Peyer's patch (tissue), 4 donors: ENCODE results near the gene GMPR2. TPM values are rescaled to one million over a fixed set of nuclear protein-coding genes. Genes with fewer than 3 reads are reported as not detected.
"Not testable (repeated sequence)": the region's sequence is repeated elsewhere in the genome, so short reads cannot be mapped to it uniquely, and the experiment has no call there.

Source experiments
- DNase-seq, 3 donors: peaks; one replicate each; pipeline ENCODE4 v3.0.0-alpha.2; 2017 to 2019
- H3K27ac ChIP-seq, 4 donors: fragments of 200-600 bp; sonication (generic); one replicate each; pipeline ENCODE4 v1.5.1; 2016 to 2019
- H3K27me3 ChIP-seq, 2 donors: fragments of 200-600 bp; sonication (generic); one replicate each; pipeline ENCODE4 v1.5.1; 2019
- H3K36me3 ChIP-seq, 3 donors: fragments of 200-600 bp; sonication (generic); one replicate each; pipeline ENCODE4 v1.5.1; 2016 to 2019
- H3K4me1 ChIP-seq, 4 donors: fragments of 200-600 bp; sonication (generic); one replicate each; pipeline ENCODE4 v1.5.1; 2016 to 2019
- H3K4me3 ChIP-seq, 4 donors: fragments of 200-600 bp; sonication (generic); 1 replicate in 3 of 4; 2 replicates in 1 of 4; pipeline ENCODE4 v1.5.1; 2016 to 2019; ENCODE audit warnings: mild to moderate bottlenecking in 1 of 4
- H3K9me3 ChIP-seq, 4 donors: fragments of 200-600 bp; sonication (generic); one replicate each; pipeline ENCODE4 v1.5.1; 2016 to 2019; ENCODE audit warnings: mild to moderate bottlenecking in 1 of 4
- POLR2A ChIP-seq, 2 donors: fragments of 450-650 bp; IDR thresholded peaks; one replicate each; pipeline ENCODE4 v1.5.1; 2017; ENCODE audit warnings: antibody characterized with exemption in 2 of 2, mild to moderate bottlenecking in 2 of 2, moderate library complexity in 2 of 2
- total RNA-seq, 4 donors: library from RNA; depleted of rRNA; stranded (reverse); fragments of >200 nt; gene quantifications; one replicate each; pipeline ENCODE4 v1.1.0, GENCODE V29; 2016
- TF ChIP-seq, protein P1 (sequence below), 6 experiments: fragments of 450-650 bp in 4 of 6; fragments of 200-600 bp in 2 of 6; sonication (generic) in 1 of 6; IDR thresholded peaks; one replicate each; pipeline ENCODE4 v1.5.1; 2017 to 2019; ENCODE audit warnings: antibody characterized with exemption in 6 of 6, mild to moderate bottlenecking in 3 of 6, moderate library complexity in 1 of 6

GMPR2 gene
- total RNA-seq, 4 donors from 2014 or later: 52.7 to 59.4 (median 55.3) TPM

DNA sequence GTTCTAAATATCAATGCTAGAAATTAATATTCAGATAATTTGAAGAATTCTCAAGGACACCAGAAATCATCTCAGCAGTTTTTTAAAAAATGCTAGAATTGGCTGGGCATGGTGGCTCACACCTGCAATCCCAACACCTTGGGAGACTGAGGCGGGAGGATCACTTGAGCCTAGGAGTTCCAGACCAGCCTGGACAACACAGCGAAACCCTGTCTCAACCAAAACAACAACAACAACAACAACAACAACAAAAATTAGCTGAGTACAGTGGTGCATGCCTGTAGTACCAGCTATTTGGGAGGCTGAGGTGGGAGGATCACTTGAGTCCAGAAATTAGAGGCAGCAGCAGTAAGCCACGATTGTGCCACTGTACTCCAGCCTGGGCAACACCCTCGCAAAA is 13.6 kb upstream of the GMPR2 start:
- H3K36me3 ChIP-seq: peaks cover 0 to 4% (median 0%) of the 10 kb centered on the region in 3 donors
- no peak overlapping the region for H3K4me3 ChIP-seq
- DNase-seq: no peak
- H3K27ac ChIP-seq: no peak overlapping the region
- peaks cover 0 to 6% (median 3%) of the 10 kb centered on the region in 4 donors for H3K4me1 ChIP-seq
- no peak for TF ChIP-seq POLR2A (IDR thresholded peaks at IDR 0.05)
- TF ChIP-seq, protein P1, sequence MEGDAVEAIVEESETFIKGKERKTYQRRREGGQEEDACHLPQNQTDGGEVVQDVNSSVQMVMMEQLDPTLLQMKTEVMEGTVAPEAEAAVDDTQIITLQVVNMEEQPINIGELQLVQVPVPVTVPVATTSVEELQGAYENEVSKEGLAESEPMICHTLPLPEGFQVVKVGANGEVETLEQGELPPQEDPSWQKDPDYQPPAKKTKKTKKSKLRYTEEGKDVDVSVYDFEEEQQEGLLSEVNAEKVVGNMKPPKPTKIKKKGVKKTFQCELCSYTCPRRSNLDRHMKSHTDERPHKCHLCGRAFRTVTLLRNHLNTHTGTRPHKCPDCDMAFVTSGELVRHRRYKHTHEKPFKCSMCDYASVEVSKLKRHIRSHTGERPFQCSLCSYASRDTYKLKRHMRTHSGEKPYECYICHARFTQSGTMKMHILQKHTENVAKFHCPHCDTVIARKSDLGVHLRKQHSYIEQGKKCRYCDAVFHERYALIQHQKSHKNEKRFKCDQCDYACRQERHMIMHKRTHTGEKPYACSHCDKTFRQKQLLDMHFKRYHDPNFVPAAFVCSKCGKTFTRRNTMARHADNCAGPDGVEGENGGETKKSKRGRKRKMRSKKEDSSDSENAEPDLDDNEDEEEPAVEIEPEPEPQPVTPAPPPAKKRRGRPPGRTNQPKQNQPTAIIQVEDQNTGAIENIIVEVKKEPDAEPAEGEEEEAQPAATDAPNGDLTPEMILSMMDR (IDR thresholded peaks at IDR 0.05): no peak
- no peaks in the 10 kb centered on the region for H3K27me3 ChIP-seq
- H3K9me3 ChIP-seq: no peaks in the 10 kb centered on the region

DNA sequence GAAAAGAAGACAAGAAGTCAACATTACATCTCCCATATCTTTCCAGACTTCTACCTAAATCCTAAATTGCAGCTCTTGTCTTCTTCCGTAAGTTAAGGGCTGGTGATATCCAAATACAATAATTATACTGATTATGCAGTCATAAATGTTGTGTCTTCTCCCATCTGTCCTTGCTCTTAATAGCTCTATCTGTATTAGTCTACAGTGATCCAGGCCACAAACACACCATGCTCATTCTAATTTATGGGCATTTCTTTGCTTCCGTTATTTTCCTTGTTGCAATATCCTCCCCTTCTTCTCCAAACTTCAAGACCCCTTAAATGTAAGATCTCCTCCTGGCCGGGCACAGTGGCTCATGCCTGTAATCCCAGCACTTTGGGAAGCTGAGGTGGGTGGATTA is 13.2 kb upstream of the GMPR2 start:
- H3K9me3 ChIP-seq: no peaks in the 10 kb centered on the region
- no peak for DNase-seq
- H3K4me1 ChIP-seq: peaks cover 0 to 6% (median under 1%) of the 10 kb centered on the region in 4 donors
- H3K36me3 ChIP-seq: peaks cover 0 to 4% (median 0%) of the 10 kb centered on the region in 3 donors
- no peak overlapping the region for H3K4me3 ChIP-seq
- H3K27ac ChIP-seq: no peak overlapping the region
- H3K27me3 ChIP-seq: no peaks in the 10 kb centered on the region
- TF ChIP-seq POLR2A (IDR thresholded peaks at IDR 0.05): no peak
- TF ChIP-seq, protein P1 (IDR thresholded peaks at IDR 0.05): no peak

DNA sequence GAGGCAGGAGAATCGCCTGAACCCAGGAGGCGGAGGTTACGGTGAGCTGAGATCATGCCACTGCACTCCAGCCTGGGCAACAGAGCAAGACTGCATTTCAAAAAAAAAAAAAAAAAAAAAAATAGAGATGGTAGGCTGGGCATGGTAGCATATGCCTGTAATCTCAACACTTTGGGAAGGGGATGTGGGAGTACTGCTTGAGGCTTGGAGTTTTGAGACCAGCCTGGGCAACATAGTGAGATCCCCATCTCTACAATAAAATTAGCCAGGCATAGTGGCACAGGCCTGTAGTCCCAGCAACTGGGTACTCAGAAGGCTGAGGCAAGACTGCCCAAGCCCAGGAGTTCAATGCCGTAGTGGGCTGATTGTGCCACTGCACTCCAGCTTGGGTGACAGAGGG is 9.7 kb upstream of the GMPR2 start:
- not testable (repeated sequence) for H3K36me3 ChIP-seq, H3K4me3 ChIP-seq, DNase-seq, H3K27me3 ChIP-seq, H3K9me3 ChIP-seq, H3K4me1 ChIP-seq, H3K27ac ChIP-seq

DNA sequence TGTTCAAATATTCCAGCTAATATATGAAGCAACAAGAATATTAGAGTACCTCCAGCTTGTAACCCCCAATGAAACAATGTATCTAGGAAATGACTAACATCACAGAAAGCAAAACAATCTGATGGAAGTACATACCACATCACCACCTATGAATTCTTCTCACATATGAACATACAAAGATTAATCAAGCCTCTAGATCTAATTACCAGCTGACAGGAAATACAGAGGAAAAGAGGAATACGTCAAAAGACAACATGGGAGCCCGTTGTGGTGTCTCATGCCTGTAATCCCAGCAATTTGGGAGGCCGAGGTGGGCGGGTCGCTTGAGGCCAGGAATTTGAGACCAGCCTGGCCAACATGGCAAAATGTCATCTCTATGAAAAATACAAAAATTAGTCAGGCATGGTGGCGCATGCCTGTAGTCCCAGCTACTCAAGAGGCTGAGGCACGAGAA is 8.1 kb upstream of the GMPR2 start:
- no peak for DNase-seq
- H3K36me3 ChIP-seq: no peaks in the 10 kb centered on the region
- no peak for TF ChIP-seq POLR2A (IDR thresholded peaks at IDR 0.05)
- TF ChIP-seq, protein P1 (IDR thresholded peaks at IDR 0.05): no peak
- no peak overlapping the region for H3K27ac ChIP-seq
- H3K4me3 ChIP-seq: no peak overlapping the region
- H3K9me3 ChIP-seq: no peaks in the 10 kb centered on the region
- H3K4me1 ChIP-seq: no peaks in the 10 kb centered on the region
- no peaks in the 10 kb centered on the region for H3K27me3 ChIP-seq

DNA sequence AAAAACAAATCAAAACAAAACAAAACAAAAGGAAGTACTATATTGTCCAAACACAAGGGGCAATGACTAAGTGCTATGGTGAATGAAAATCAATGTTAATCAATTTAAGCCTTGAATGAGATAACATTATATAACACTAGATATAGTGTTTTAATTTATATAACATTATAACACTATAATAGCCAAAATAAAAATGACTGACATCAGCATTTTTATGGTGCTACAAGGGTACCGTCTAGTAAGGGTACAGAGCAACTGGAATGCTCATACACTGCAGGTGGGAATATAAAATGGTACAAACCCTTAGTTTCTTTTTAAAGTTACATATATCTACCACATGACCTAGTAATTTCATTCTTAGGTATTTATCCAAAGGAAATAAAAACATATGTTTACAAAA is 6.3 kb upstream of the GMPR2 start:
- no peak overlapping the region for H3K27ac ChIP-seq
- H3K9me3 ChIP-seq: no peaks in the 10 kb centered on the region
- H3K4me3 ChIP-seq: no peak overlapping the region
- DNase-seq: no peak
- TF ChIP-seq POLR2A (IDR thresholded peaks at IDR 0.05): no peak
- TF ChIP-seq, protein P1 (IDR thresholded peaks at IDR 0.05): no peak
- peaks cover 0 to 9% (median 0%) of the 10 kb centered on the region in 4 donors for H3K4me1 ChIP-seq
- H3K27me3 ChIP-seq: no peaks in the 10 kb centered on the region
- no peaks in the 10 kb centered on the region for H3K36me3 ChIP-seq

DNA sequence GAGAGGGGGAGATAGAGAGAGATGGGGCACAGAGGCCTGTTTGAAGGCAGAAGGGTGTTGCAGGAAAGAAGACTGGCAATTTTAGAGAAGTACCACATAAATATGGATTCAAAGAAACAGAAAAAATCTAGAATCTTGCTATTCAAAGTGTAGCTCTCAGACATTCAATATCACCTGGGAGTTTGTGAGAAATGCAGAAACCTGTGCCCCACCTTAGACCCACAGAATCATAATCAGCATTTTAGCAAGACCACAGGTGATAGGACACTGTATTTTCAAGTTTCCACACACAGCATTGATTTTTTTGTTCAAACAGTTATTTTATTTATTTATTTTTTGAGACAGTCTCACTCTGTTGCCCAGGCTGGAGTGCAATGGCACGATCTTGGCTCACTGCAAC is 3.8 kb upstream of the GMPR2 start:
- Histone ChIP-seq H3K27me3 (no peaks in the 10 kb centered on the region), H3K9me3 (no peaks in the 10 kb centered on the region), H3K27ac (no peak overlapping the region), H3K4me3 (no peak overlapping the region), H3K4me1 (peaks cover 0 to 17% (median 4%) of the 10 kb centered on the region in 4 donors), H3K36me3 (no peaks in the 10 kb centered on the region)
- TF ChIP-seq, protein P1 (IDR thresholded peaks at IDR 0.05): no peak
- no peak for TF ChIP-seq POLR2A (IDR thresholded peaks at IDR 0.05)
- DNase-seq: no peak
